Astrocyte of the spinal cord (primary cell): ENCODE data around the gene MXRA8.

Experiments
- DNase-seq: peaks from one replicate; pipeline ENCODE4 v3.0.0; 2011; ENCODE audit warnings: low read depth, low spot score
- H3K4me3 ChIP-seq: 2 replicates; pipeline ENCODE4 v1.5.1; 2011; ENCODE audit warnings: low read depth, mild to moderate bottlenecking, low read length, moderate library complexity
- CTCF ChIP-seq: IDR thresholded peaks from 2 replicates; pipeline ENCODE4 v1.5.1; 2012; ENCODE audit warnings: low read depth, mild to moderate bottlenecking, low read length, inconsistent platforms
- in situ Hi-C: cut with HindIII; loops from 2 replicates; pipeline ENCODE4 v1.10.0; 2017; ENCODE audit warnings: low sequenced_read_pairs

MXRA8 gene

GRCh38 chr1:1402072-1402900 is 43.9 kb upstream of the MXRA8 start:
- H3K4me3 ChIP-seq: no peak overlapping the region
- peak; percentile 56 for DNase-seq
- in situ Hi-C loops: no loop called here
- TF ChIP-seq CTCF: peak; percentile 73

GRCh38 chr1:1401457-1402010 is 43.2 kb upstream of the MXRA8 start:
- in situ Hi-C loops: no loop called here
- TF ChIP-seq CTCF: no peak
- no peak overlapping the region for H3K4me3 ChIP-seq
- no peak for DNase-seq

- H3K4me3 ChIP-seq: peak overlapping the region; percentile 88
- DNase-seq: no peak
- no peak for TF ChIP-seq CTCF
- in situ Hi-C loops: no loop called here
Observed at GRCh38 chr1:1400576-1401456, 42.5 kb upstream of the MXRA8 start.

- TF ChIP-seq CTCF: no peak
- in situ Hi-C loops: no loop called here
- peak; percentile 12 for DNase-seq
- H3K4me3 ChIP-seq: peak overlapping the region; percentile 88
Observed at GRCh38 chr1:1399872-1400575, 41.7 kb upstream of the MXRA8 start.

- peak; percentile 99 for DNase-seq
- in situ Hi-C loops: no loop called here
- peak; percentile 62 for TF ChIP-seq CTCF
- H3K4me3 ChIP-seq: peak within 1 kb of the TSS; percentile 91
Observed at GRCh38 chr1:1399187-1399871, 41.0 kb upstream of the MXRA8 start, which contains the start of gene CCNL2. CCNL2 (minus strand) TSS chr1:1399335; CDS start chr1:1399306, 29 bp downstream.
